Measurements from ENCODE around the gene CRYM. TPM values are rescaled to one million over a fixed set of nuclear protein-coding genes. Genes with fewer than 3 reads are reported as not detected.
"Not testable (repeated sequence)": the region's sequence is repeated elsewhere in the genome, so short reads cannot be mapped to it uniquely, and the experiment has no call there.

The CRYM gene
- total RNA-seq, 1 experiment from 2014 or later: 4.9 TPM

GRCh38 chr16:21312863-21313372, 34.8 kb upstream of the CRYM start:
- H3K9me2 ChIP-seq (ENCODE audit: insufficient read depth); H3K79me2 ChIP-seq (ENCODE audit: insufficient read depth, low read length); CTCF ChIA-PET; POLR2A ChIA-PET; H3K4me2 ChIP-seq (ENCODE audit: low read length); H3K4me3 ChIP-seq (replicated peaks in 1 of 2; ENCODE audit: low read depth in 1 of 2, low read length in 2 of 2); intact Hi-C loops (cut with micrococcal nuclease); H3K9ac ChIP-seq (ENCODE audit: low read length); H3K36me3 ChIP-seq (ENCODE audit: control insufficient read depth in 1 of 2, insufficient read depth in 2 of 2, low read length in 2 of 2); H3K4me1 ChIP-seq (ENCODE audit: control insufficient read depth in 1 of 2, insufficient read depth in 2 of 2, low read length in 2 of 2); ATAC-seq; H3K27ac ChIP-seq (ENCODE audit: low read depth, low read length); H2AFZ ChIP-seq (ENCODE audit: low read depth, low read length, poor library complexity, severe bottlenecking); DNase-seq (ENCODE audit: low read depth, low spot score); RAD21 ChIA-PET (ENCODE audit: low non-redundant PET in 1 of 2, low total read pairs in 2 of 2, uncharacterized antibody in 2 of 2, unreplicated experiment in 2 of 2); H3K9me3 ChIP-seq (ENCODE audit: control insufficient read depth in 1 of 2, insufficient read depth in 1 of 2, low read depth in 1 of 2, low read length in 2 of 2); H3K27me3 ChIP-seq (ENCODE audit: insufficient read depth, low read length); BruUV-seq (replicated peaks); H4K20me1 ChIP-seq (ENCODE audit: insufficient read depth): not testable (repeated sequence)

- H2AFZ ChIP-seq (ENCODE audit: low read depth, low read length, poor library complexity, severe bottlenecking); H3K27ac ChIP-seq (ENCODE audit: low read depth, low read length); RAD21 ChIA-PET (ENCODE audit: low non-redundant PET in 1 of 2, low total read pairs in 2 of 2, uncharacterized antibody in 2 of 2, unreplicated experiment in 2 of 2); H3K4me2 ChIP-seq (ENCODE audit: low read length); H3K27me3 ChIP-seq (ENCODE audit: insufficient read depth, low read length); H3K9ac ChIP-seq (ENCODE audit: low read length); H3K36me3 ChIP-seq (ENCODE audit: control insufficient read depth in 1 of 2, insufficient read depth in 2 of 2, low read length in 2 of 2); H4K20me1 ChIP-seq (ENCODE audit: insufficient read depth); POLR2A ChIA-PET; H3K4me3 ChIP-seq (replicated peaks in 1 of 2; ENCODE audit: low read depth in 1 of 2, low read length in 2 of 2); BruUV-seq (replicated peaks); DNase-seq (ENCODE audit: low read depth, low spot score); H3K9me2 ChIP-seq (ENCODE audit: insufficient read depth); intact Hi-C loops (cut with micrococcal nuclease); H3K4me1 ChIP-seq (ENCODE audit: control insufficient read depth in 1 of 2, insufficient read depth in 2 of 2, low read length in 2 of 2); CTCF ChIA-PET; H3K9me3 ChIP-seq (ENCODE audit: control insufficient read depth in 1 of 2, insufficient read depth in 1 of 2, low read depth in 1 of 2, low read length in 2 of 2); ATAC-seq; H3K79me2 ChIP-seq (ENCODE audit: insufficient read depth, low read length): not testable (repeated sequence)
Observed at GRCh38 chr16:21312046-21312445, 34.0 kb upstream of the CRYM start.

- BruUV-seq (replicated peaks); RAD21 ChIA-PET (ENCODE audit: low non-redundant PET in 1 of 2, low total read pairs in 2 of 2, uncharacterized antibody in 2 of 2, unreplicated experiment in 2 of 2); H3K9me3 ChIP-seq (ENCODE audit: control insufficient read depth in 1 of 2, insufficient read depth in 1 of 2, low read depth in 1 of 2, low read length in 2 of 2); H2AFZ ChIP-seq (ENCODE audit: low read depth, low read length, poor library complexity, severe bottlenecking); H3K4me2 ChIP-seq (ENCODE audit: low read length); H3K36me3 ChIP-seq (ENCODE audit: control insufficient read depth in 1 of 2, insufficient read depth in 2 of 2, low read length in 2 of 2); H4K20me1 ChIP-seq (ENCODE audit: insufficient read depth); DNase-seq (ENCODE audit: low read depth, low spot score); H3K9me2 ChIP-seq (ENCODE audit: insufficient read depth); POLR2A ChIA-PET; CTCF ChIA-PET; ATAC-seq; H3K79me2 ChIP-seq (ENCODE audit: insufficient read depth, low read length); H3K27me3 ChIP-seq (ENCODE audit: insufficient read depth, low read length); H3K27ac ChIP-seq (ENCODE audit: low read depth, low read length); H3K9ac ChIP-seq (ENCODE audit: low read length); H3K4me3 ChIP-seq (replicated peaks in 1 of 2; ENCODE audit: low read depth in 1 of 2, low read length in 2 of 2): not testable (repeated sequence)
- H3K4me1 ChIP-seq (ENCODE audit: control insufficient read depth in 1 of 2, insufficient read depth in 2 of 2, low read length in 2 of 2): peaks cover 6 to 18% of the 10 kb centered on the region in 2 experiments
- intact Hi-C loops (cut with micrococcal nuclease): loop anchor here (10.0 kb wide), 2 partner anchors 402 to 1018 kb away; partner anchors contain the start of genes DCUN1D3 and LYRM1
Observed at GRCh38 chr16:21306712-21307111, 28.6 kb upstream of the CRYM start.
